GM19035 (cell line): ENCODE measurements around the gene TPRA1.

Experiments
- ATAC-seq: cut with Tn5 transposase; IDR thresholded peaks from one replicate; pipeline ENCODE4 v1.9.1; 2021; ENCODE audit not compliant: unreplicated experiment

Gene TPRA1

DNA sequence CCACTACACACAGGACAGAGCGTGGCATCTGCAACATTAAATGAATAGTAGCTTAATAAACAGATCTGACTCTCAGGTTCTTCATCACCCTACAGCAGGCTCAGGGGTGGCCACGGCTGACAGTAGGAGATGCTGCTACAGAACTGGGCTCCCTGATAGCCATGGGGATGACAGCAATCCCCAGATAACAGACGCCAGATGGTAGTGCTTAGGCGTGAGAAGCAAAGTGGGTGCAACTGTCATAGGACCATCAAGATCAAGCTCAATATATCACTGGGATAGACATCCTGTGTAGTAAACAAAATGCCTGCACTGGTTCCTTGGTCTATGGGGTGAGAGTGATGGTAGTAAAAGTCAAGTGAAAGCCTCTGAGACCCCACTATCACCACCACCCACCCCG lies 2.6 kb upstream of the TPRA1 start:
- ATAC-seq = no peak

DNA sequence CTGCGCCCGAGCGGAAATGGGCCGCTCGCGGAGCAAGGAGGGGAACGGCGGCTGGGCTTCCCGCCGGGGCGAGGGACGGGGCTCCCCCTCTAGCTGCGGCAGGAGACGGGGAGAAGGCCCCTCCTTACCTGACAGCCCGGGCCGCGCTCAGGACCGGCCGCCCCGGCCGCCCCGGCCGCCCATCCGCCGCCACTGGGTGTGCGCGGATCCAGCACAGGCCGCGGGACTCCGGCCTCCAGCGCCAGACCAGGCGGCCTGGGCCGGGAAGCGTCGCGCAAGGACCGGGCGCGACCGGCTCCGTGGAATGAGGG lies 296 bp downstream of the TPRA1 start:
- ATAC-seq = peak; percentile 36

- ATAC-seq = peak; percentile 10
These were observed 792 bp downstream of the TPRA1 start for GRCh38 chr3:127589600-127590281.

GRCh38 chr3:127588806-127589577 lies 1.5 kb downstream of the TPRA1 start:
- ATAC-seq = no peak

DNA sequence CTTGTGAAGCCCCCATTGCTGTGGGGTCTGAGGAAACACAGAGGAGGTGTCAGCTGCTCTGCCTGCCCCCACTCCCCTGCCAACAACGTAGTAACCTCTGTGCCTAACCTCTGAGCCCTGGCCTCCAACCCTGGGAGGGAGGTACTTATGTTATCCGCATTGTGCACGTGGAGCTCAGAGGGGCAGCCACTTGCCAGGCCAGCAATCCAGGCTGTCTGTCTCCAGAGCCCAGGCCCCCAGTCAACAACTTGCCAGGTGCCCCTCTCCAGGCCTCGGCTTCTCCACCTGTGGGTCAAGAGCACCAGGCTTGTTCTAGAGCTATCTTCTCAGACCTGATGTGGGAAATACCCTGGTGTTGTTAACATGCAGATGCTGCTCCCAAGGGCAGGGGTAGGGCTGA lies 2.7 kb downstream of the TPRA1 start:
- no peak for ATAC-seq

GRCh38 chr3:127585813-127586413 lies 4.6 kb downstream of the TPRA1 start:
- no peak for ATAC-seq

GRCh38 chr3:127585163-127585812 lies 5.2 kb downstream of the TPRA1 start:
- ATAC-seq = no peak

- ATAC-seq = no peak
These were observed 5.8 kb downstream of the TPRA1 start for GRCh38 chr3:127584734-127585133.

DNA sequence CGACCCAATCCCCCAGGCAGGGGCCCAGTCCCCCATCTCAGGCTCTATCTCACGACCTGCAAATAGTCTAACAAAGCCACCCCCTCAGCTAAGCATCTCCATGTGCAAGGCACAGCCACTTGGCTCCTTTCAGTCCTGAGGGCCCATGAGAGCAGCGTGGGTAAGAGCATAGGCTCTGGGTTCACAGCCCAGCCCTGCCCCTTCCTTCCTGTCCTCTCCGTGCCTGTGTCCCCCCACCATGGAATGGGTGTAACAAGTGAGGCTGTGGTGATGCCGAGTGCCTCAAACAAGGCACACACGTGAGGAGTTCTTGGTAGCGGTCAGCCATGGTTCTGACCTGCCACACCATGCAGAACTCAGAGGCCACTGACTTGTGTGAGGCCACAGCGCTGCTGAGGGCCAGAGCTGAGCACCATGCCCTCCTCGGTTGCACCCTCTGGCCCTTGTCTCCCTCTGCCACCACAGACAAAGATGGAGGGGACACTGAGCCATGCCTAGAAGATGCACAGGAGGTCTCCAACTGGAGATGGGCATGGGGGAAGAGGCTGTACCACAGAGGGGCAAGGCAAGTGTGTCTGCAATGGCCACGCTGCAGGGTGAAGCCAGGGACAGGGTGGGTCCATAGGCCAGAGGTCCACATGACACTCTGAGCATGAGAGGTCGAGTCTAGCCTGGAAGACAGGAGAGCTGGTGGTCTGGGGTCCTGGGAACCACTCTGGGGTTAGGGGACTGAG lies 10.0 kb downstream of the TPRA1 start:
- no peak for ATAC-seq

DNA sequence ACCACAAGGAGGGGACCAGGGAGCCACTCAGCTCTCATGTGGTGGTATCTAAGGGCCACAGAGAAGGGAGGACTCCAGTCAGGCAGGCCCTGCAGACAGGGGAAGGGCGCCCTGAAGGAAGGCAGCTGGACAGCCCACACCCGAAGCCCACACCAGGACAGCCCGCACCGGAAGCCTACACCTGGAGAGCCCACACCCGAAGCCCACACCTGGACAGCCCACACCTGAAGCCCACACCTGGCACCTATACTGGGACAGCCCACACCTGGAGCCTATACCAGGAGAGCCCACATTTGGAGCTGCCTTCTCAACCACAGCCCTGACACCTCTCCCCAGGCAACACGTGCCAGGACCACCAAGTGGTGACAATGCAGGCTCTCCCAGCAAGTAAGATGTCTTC lies 11.7 kb downstream of the TPRA1 start:
- no peak for ATAC-seq

DNA sequence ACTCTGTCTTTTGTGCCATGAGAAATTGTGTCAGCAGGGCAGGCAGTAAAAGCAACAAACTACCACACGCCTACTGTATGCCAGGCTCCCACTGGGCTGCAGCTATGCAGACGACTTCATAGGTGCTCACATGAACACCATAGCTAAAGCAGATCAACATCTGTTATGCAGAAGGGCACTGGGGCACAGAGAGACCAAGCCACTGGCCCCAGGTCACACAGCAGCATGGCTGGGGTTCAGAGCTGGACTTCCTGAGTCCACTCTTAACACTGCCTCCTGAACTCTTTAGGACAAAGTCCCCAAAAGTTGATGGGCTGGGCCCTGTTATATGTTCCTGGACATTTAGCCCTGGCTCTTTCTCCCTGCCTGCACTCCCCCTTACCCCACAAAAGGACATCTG lies 12.4 kb downstream of the TPRA1 start:
- no peak for ATAC-seq

DNA sequence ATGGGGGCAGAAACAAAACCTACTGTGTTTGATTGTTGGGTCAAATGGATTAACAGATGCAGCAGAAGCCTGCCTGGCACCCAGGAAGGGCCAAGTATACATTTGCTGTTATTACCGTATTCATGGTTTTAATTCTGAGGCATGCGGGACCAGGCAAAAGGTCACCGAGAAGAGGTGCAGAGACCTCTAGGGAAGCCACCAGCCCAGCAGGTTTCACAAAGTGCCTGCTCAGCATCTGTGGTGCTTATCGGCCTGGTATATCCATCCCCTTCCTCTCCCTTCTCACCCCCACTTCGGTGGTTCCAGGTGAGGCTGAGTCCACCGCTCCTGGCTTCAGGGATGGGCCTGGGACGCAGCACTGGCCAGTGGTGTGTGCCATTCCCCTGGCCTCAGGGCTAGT lies 13.1 kb downstream of the TPRA1 start:
- ATAC-seq = no peak

DNA sequence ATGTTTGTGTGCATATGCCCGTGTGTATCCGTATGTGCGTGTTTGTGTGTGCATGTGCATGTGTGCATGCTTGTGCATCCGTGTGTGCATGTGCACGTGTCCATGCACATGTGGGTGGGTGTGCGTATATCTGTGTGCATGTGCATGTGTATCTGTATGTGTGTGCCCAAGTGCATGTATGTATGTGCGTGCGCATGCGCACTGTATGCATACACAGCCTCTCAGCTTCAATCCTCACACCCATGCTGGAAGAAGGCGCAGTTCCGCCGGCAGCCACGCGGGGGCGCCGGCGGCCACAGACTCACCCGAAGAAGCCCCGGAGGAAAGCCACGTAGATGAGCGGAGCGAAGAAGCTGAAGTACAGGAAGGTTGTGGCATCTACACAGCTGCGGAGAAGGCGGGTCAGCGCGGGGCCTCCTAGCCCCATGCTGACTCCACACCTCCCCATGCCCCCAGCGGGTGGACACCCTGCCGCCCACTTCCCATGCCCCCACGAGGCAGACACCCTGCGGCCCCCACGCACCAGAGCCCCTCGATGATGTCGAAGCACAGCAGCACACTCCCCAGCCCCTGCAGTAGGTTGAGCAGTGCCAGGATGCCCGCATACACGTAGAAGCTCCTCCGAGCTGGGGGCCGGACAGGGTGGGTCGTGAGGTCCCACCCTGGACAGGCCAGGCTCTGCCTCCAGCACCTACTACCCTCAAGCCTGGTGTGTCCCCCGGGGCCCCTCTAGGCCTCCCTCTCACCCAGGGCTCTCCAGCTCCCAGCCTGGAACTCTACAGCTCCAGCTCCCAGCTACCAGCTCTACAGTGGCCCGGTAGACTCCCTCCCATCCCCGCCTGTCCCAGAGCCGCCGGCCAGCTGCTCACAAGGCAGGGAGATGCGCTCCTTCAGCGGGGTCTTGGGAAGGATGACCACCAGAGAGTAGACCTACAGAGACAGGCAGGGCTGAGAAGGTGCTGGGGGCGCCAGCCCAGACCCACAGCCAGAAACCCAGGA lies 15.4 kb downstream of the TPRA1 start:
- ATAC-seq = peak; percentile 76

DNA sequence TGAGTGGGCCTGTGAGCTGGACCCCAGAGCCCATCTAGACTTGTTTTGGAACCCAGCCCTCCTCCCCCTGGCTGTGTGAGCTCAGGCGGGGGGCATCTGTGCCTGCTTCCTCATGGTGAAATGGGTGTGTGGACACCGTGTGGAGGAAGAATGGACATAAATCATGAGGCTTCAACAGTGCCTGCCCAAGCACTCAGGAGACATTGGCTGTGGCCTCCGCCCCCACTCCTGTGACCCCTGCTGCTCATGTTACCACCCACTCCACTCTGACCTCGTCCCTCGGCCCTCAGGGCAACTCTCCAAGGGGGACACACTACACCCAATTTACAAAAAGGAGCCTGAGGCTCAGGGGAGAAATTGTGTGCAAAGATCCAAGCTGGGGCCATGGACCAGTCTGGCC lies 16.6 kb downstream of the TPRA1 start:
- no peak for ATAC-seq

- ATAC-seq = no peak
These were observed 17.1 kb downstream of the TPRA1 start for GRCh38 chr3:127573401-127573800.

DNA sequence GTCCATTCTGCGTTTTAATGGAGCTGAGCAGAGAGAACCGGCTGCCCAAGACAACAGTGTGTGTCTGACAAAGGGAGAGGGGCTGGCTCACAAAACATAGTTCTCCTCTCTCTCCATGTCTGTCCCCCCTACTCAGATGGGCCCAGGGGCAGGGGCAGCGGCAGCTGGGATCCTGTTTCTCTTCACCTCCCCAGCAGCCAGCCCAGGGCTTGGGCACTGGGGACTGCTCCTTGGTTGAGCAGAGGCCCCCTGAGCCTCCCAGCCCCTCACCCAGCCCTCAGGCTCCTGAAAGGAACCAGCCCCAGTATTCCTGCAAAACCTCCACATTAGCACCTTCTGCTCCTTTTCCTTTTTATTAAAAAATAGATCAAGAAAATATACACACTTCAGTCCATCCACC lies 17.8 kb downstream of the TPRA1 start:
- ATAC-seq = no peak

DNA sequence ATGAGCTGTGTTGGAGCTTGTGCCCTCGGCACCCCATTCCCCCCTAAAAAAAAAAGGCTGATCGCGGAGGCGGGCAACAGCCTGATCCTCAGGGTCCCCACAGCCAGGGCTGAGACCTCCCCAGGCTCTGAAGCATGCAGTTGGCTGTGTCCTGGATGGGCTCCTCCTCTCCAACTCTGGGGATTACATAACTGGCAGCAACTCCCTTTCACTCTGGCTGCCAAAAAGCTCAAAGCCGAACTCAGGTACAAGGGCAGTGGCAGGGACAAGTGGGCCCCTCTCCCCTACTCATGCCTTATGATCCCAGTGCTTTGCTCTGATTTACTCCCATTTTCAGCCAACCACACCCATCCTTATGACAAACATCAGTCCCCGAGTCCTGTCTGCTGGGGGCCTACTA lies 18.3 kb downstream of the TPRA1 start:
- ATAC-seq = no peak

DNA sequence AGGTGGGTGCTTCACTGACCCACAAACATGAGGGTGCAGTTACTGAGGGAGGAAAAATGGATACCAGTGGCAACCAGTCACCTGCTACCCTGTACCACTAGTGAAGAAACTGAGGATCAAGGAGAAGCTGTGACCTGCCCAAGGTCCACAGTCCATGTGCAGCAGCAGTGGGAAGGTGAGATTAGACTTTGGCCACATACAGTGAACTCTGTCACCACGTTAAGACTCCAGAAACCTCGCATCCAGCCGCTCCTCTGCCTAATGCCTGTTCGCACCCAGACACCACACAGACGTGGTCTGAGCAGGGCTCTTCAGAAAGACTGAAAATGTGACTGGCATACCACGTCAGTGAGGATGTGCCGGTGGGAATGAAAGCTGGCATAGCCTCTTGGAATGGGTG lies 20.0 kb downstream of the TPRA1 start:
- ATAC-seq = no peak

DNA sequence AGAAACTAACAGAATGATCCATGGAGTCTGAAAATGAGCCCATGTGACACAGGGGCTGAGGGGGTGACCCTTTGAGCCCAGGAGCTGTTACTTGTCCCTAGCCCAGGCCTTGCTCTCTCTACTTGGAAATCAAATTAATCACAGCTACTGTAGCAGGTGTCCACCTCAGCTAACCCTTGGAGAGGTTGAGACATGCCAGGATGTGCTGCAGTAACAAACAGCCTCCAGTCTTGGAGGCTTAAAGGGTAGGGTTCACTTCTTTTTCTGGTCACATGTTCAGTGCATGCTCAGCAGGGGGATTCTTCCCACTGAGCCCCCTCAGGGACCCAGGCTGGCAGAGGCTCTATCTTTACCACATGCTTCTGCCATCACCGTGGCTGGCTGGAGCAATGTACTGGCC lies 21.4 kb downstream of the TPRA1 start:
- ATAC-seq = no peak

GRCh38 chr3:127568586-127568985 lies 21.9 kb downstream of the TPRA1 start:
- ATAC-seq = no peak
